Heart left ventricle (tissue), 16 donors: Measurements from ENCODE around the gene LRMDA. TPM values are rescaled to one million over a fixed set of nuclear protein-coding genes. Genes with fewer than 3 reads are reported as not detected.

ENCODE experiments used
- ATAC-seq, 4 donors: fragments of 200-7000 bp; cut with Tn5 transposase; one replicate each; pipeline ENCODE4 v1.9.1; 2020 to 2022; ENCODE audit warnings: moderate library complexity in 4 of 4, mild to moderate bottlenecking in 3 of 4, moderate number of reproducible peaks in 1 of 4
- DNase-seq, 5 donors: peaks; one replicate each; pipeline ENCODE4 v3.0.0-alpha.2; 2020
- H3K27ac ChIP-seq, 12 donors: fragments of 200-600 bp; sonication (generic) in 4 of 12; one replicate each; pipeline versions ENCODE4 v1.5.0 to v1.8.0; 2016 to 2022; ENCODE audit warnings: mild to moderate bottlenecking in 2 of 12
- H3K27me3 ChIP-seq, 9 donors: fragments of 200-600 bp; sonication (generic) in 2 of 9; one replicate each; pipeline versions ENCODE4 v1.5.1 to v1.8.0; 2016 to 2022; ENCODE audit warnings: mild to moderate bottlenecking in 3 of 9
- H3K36me3 ChIP-seq, 9 donors: fragments of 200-600 bp; sonication (generic) in 2 of 9; one replicate each; pipeline versions ENCODE4 v1.5.0 to v1.8.0; 2018 to 2022; ENCODE audit warnings: mild to moderate bottlenecking in 2 of 9
- H3K4me1 ChIP-seq, 12 donors: fragments of 200-600 bp; sonication (generic) in 4 of 12; one replicate each; pipeline versions ENCODE4 v1.5.0 to v1.8.0; 2016 to 2022; ENCODE audit warnings: mild to moderate bottlenecking in 3 of 12
- H3K4me3 ChIP-seq, 12 donors: fragments of 200-600 bp; sonication (generic) in 4 of 12; one replicate each; pipeline versions ENCODE4 v1.5.0 to v1.8.0; 2017 to 2022; ENCODE audit warnings: mild to moderate bottlenecking in 9 of 12, moderate library complexity in 4 of 12
- H3K9me3 ChIP-seq, 12 donors: fragments of 200-600 bp; sonication (generic) in 4 of 12; one replicate each; pipeline versions ENCODE4 v1.5.0 to v1.8.0; 2016 to 2022; ENCODE audit warnings: mild to moderate bottlenecking in 1 of 12
- CTCF ChIP-seq, 12 donors: fragments of 200-600 bp; sonication (generic) in 4 of 12; IDR thresholded peaks; one replicate each; pipeline versions ENCODE4 v1.5.0 to v1.8.0; 2018 to 2022; ENCODE audit warnings: antibody characterized with exemption in 12 of 12, mild to moderate bottlenecking in 5 of 12
- POLR2A ChIP-seq, 2 donors: fragments of 450-650 bp; IDR thresholded peaks; one replicate each; pipeline ENCODE4 v1.6.1; 2017; ENCODE audit warnings: antibody characterized with exemption in 2 of 2, mild to moderate bottlenecking in 2 of 2, moderate library complexity in 2 of 2
- WGBS, 4 donors: extraction: QIAGEN DNeasy Blood & Tissue Kit in 2 of 4; methylation state at CpG; one replicate each; pipeline versions ENCODE4 v1.1.5 to v1.1.7; 2013 to 2018; 5-methylcytosine and 5-hydroxymethylcytosine counted together
- intact Hi-C, 10 donors: fragments of 100-400 bp; cut with DNase I; formaldehyde crosslinking; loops; one replicate each; pipeline versions ENCODE4 v1.11.1 to v1.14.2; 2022
- long read RNA-seq, 3 donors: library from polyadenylated mRNA; unstranded; transcript quantifications; one replicate each; pipeline ENCODE4 v2.0.0, GENCODE V29; 2020 to 2021
- polyA plus RNA-seq, 2 donors: library from polyadenylated mRNA; stranded (reverse); fragments of 200-250 nt; gene quantifications; one replicate each; pipeline ENCODE4 v1.2.3, GENCODE V29; 2013
- total RNA-seq, 9 donors: library from RNA; depleted of rRNA in 2 of 9; stranded (reverse); fragments of >200 nt in 2 of 9; fragmentation: NEBNext Ultra II Directional in 3 of 9; extraction: Animal tissue kit (Norgen Biotek cat#: 25700) in 3 of 9; gene quantifications; one replicate each; pipeline versions ENCODE4 v1.1.0 to v1.2.4, GENCODE V29; 2016 to 2023
- donor health status: ischemic (EF 13 %, LVEDD 7.1; RV severe dilation, severe dysfunction).
- donor health status: healthy with polysubstance abuse.
- donor health status: DM: no; HTN: yes; CAD: no.
- donor health status: DM: no; HTN: no; CAD: no.
- donor health status: ischemic (EF 25% LVEDD 6.9; RV normal size, moderate dysfunction).
- donor health status: ischemic (EF 25% LVEDD 5.7; RV mildly dilated, moderate dysfunction).
- donor health status: healthy.
- donor health status: DM: yes; HTN: yes; CAD: no.
- donor health status: ischemic (EF 35%, LVEDD 5.7; RV mildly dilated, moderate dysfunction).
- donor health status: nonischemic (EF 11% LVEDD 7.7; RV severe dilation, severe dysfunction).
- donor health status: DM: yes; HTN: yes; CAD: no.
- donor health status: PGD.
- donor health status: ischemic (EF 29% LVEDD 5.4; RV normal size, mild dysfunction).
- donor health status: nonischemic (EF 23%, LVEDD 6.1; RV moderate dilation, normal function).

LRMDA gene
- 10 to 100 TPM in 8 of 9 donors, 1 to 10 TPM in 1; 7.7 to 34.4 (median 14.9) TPM for total RNA-seq
- 10 to 100 TPM in 1 of 2 donors, 1 to 10 TPM in 1; 2.4 to 14.9 TPM for polyA plus RNA-seq
- long read RNA-seq, donor 1, partial matches to known transcripts = 8 of 21 reads
- long read RNA-seq, donor 1, other reads (novel, unspliced or antisense) = 13 of 21 reads
- long read RNA-seq, donor 2, partial matches to known transcripts = 4 of 8 reads
- long read RNA-seq, donor 2, other reads (novel, unspliced or antisense) = 4 of 8 reads
- long read RNA-seq, donor 3, partial matches to known transcripts = 2 of 5 reads
- long read RNA-seq, donor 3, other reads (novel, unspliced or antisense) = 3 of 5 reads

DNA sequence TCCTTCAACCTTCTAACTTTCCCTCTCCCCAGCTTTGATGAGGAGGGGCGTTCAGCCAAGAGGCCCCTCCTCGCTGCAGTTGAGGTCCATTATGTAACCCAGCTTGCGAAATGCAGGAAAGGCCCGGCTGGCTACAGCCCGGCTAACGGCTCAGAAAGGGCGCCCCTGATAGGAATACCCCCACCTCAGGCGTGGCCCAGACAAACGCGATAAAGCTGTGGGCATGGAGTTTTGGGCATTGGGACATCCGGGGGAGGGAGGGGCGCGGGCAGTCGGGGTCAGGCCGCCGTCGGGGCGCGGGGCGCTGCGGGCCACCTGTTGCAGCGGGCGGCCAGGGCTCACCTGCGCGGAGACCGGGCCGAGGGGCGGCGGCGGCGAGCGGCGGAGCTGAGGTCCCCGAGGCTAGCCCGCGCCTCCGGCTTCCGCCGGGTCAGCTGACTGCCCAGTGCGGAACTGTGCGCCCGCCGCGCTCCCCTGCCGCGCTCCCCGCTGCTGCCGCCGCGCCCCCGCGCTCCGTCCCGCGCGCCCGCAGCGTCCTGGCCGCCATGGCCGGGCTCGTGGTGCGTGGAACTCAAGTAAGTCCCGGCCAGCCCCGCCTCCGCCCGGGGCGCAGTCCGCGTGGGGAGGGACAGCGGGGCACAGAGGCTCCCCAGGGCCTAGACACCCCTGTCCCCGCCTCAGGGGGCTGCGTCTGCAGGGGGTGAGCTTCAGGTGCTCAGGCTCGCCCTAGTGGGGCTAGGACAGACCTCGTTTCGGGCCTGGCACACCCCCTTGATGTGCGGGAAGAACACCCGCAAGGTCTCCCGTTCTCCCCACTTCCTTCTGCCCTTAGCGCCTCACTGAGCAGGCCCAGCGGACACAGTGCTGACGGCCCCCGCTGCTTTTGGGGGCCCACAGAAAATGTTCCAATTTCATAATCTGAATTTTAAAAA, at the start of gene LRMDA:
LRMDA (plus strand) TSS at position 445 of the 932 bp plus-strand sequence.
- Histone ChIP-seq H3K4me1 (peaks cover 0 to 59% (median 35%) of the 10 kb centered on the region in 12 donors), H3K27me3 (no peaks in the 10 kb centered on the region), H3K4me3 (peak within 1 kb of the TSS; percentile 54 to 84 (median 70)), H3K9me3 (no peaks in the 10 kb centered on the region), H3K27ac (peak within 1 kb of the TSS; percentile 49 to 92 (median 78)), H3K36me3 (no peaks in the 10 kb centered on the region)
- intact Hi-C loops = loop anchor here in 4 of 10 donors (2.0 to 5.0 kb wide), 4 partner anchors 21 to 36 kb away; no protein-coding TSS in a partner anchor
- TF ChIP-seq CTCF (IDR thresholded peaks at IDR 0.05) = no peak
- TF ChIP-seq POLR2A (IDR thresholded peaks at IDR 0.05) = no peak
- ATAC-seq (peak in 3 of 4 donors; percentile 58 to 82 (median 78)), DNase-seq (peak; percentile 46 to 81 (median 63))
- WGBS, 4 donors = 4 to 18% (median 10%) methylated on average over 26 to 82 of the region's 82 CpGs

GRCh38 chr10:75386128-75386527, 45.3 kb upstream of the LRMDA start:
- WGBS, 4 donors = 95 to 96% (median 96%) methylated on average over 3 of the region's 3 CpGs
- Histone ChIP-seq H3K4me3 (no peak overlapping the region), H3K36me3 (no peaks in the 10 kb centered on the region), H3K27me3 (no peaks in the 10 kb centered on the region), H3K4me1 (no peaks in the 10 kb centered on the region), H3K27ac (no peak overlapping the region), H3K9me3 (peaks cover 0 to 21% (median 3%) of the 10 kb centered on the region in 12 donors)
- intact Hi-C loops = no loop called here
- ATAC-seq (no peak), DNase-seq (no peak)
- TF ChIP-seq CTCF (IDR thresholded peaks at IDR 0.05) (no peak), POLR2A (IDR thresholded peaks at IDR 0.05) (no peak)

GRCh38 chr10:75388082-75388481, 43.3 kb upstream of the LRMDA start:
- Histone ChIP-seq H3K4me3 (no peak overlapping the region), H3K36me3 (no peaks in the 10 kb centered on the region), H3K27ac (no peak overlapping the region), H3K9me3 (peaks cover 0 to 21% (median 3%) of the 10 kb centered on the region in 12 donors), H3K27me3 (no peaks in the 10 kb centered on the region), H3K4me1 (no peaks in the 10 kb centered on the region)
- intact Hi-C loops = no loop called here
- TF ChIP-seq CTCF (IDR thresholded peaks at IDR 0.05) = no peak
- no peak for TF ChIP-seq POLR2A (IDR thresholded peaks at IDR 0.05)
- ATAC-seq (no peak), DNase-seq (no peak)
- WGBS, 4 donors = 97 to 100% (median 100%) methylated on average over 2 to 3 of the region's 3 CpGs

DNA sequence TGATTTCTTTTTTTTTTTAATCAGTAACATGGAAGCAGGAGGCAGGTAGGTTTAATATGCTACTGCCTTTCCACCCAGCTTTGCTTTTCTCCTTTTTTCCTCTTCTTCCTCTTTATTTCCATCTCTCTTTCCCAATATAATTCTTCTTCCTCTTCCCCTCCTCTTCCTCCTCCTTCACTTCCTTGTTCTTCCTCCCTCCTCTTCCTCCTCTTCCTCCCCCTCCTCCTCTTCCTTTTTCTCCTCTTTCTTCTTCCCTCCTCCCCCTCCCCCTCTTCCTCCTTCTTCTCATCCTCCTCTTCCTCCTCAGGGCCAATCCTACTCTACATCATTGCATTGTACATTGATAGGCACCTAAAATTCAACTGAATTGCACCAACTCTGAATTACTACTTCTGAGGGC, 41.2 kb upstream of the LRMDA start:
- Histone ChIP-seq H3K27me3 (peaks cover 0 to 2% (median 0%) of the 10 kb centered on the region in 9 donors), H3K4me3 (no peak overlapping the region), H3K36me3 (no peaks in the 10 kb centered on the region), H3K4me1 (peaks cover 0 to 4% (median 0%) of the 10 kb centered on the region in 12 donors), H3K9me3 (peaks cover 0 to 19% (median 3%) of the 10 kb centered on the region in 12 donors), H3K27ac (no peak overlapping the region)
- intact Hi-C loops = loop anchor here in 9 of 10 donors (5.0 to 10.0 kb wide), 10 partner anchors 93 to 1615 kb away; no protein-coding TSS in a partner anchor
- DNase-seq (no peak), ATAC-seq (no peak)
- no peak for TF ChIP-seq CTCF (IDR thresholded peaks at IDR 0.05)
- TF ChIP-seq POLR2A (IDR thresholded peaks at IDR 0.05) = no peak
